Left ventricle myocardium inferior (tissue), 1 donor: Measurements from ENCODE around the gene INO80. TPM values are rescaled to one million over a fixed set of nuclear protein-coding genes. Genes with fewer than 3 reads are reported as not detected.
A peak's percentile ranks its signal among the peaks of the same experiment; 100 is the strongest.

Experiments
- DNase-seq: peaks from one replicate; pipeline ENCODE4 v3.0.0-alpha.2; 2020
- H3K27ac ChIP-seq: fragments of 200-600 bp; replicated peaks from 2 replicates; pipeline ENCODE4 v1.8.0; 2021
- H3K27me3 ChIP-seq: fragments of 200-600 bp; 2 replicates; pipeline ENCODE4 v1.8.0; 2021; ENCODE audit warnings: low read depth
- H3K36me3 ChIP-seq: fragments of 200-600 bp; 2 replicates; pipeline ENCODE4 v1.8.0; 2021
- H3K4me1 ChIP-seq: fragments of 200-600 bp; 2 replicates; pipeline ENCODE4 v1.8.0; 2021
- H3K4me3 ChIP-seq: fragments of 200-600 bp; 2 replicates; pipeline ENCODE4 v1.8.0; 2021; ENCODE audit warnings: mild to moderate bottlenecking, moderate library complexity
- H3K9me3 ChIP-seq: fragments of 200-600 bp; replicated peaks from 2 replicates; pipeline ENCODE4 v1.8.0; 2021
- CTCF ChIP-seq: fragments of 200-600 bp; IDR thresholded peaks from 2 replicates; pipeline ENCODE4 v1.8.0; 2021; ENCODE audit warnings: antibody characterized with exemption, mild to moderate bottlenecking, borderline replicate concordance
- intact Hi-C: fragments of 100-400 bp; cut with micrococcal nuclease; formaldehyde crosslinking; loops from one replicate; pipeline ENCODE4 v1.11.0; 2022
- total RNA-seq: library from RNA; stranded (reverse); fragmentation: NEBNext Ultra II Directional; extraction: Animal tissue kit (Norgen Biotek cat#: 25700); gene quantifications from one replicate; pipeline ENCODE4 v1.2.1, GENCODE V29; 2021
- donor health status: DM: no; HTN: yes; CAD: no; lungs with severe emphysema.

Gene INO80
- total RNA-seq, 1 donor from 2014 or later, result 8.6 TPM

DNA sequence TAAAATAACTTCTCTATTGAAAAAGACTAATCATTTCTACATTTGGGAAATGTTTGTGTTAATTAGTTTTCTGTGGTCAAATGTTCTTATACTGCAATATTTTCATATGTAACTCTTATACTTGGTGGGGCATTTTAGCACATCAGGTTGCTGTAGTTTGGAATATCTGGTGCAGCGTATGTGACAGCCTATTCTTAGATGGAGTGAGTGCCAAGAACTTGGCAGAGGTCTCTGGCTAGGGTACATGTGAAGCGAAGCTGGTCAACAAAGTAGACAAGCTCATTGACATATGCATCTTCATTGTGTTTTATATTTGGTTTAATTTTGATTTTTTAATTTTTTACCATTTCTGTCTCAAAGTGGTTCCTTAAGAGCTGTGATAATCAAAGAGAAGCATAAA lies 109.6 kb downstream of the INO80 start:
- no peak for TF ChIP-seq CTCF
- intact Hi-C loops, result no loop called here

DNA sequence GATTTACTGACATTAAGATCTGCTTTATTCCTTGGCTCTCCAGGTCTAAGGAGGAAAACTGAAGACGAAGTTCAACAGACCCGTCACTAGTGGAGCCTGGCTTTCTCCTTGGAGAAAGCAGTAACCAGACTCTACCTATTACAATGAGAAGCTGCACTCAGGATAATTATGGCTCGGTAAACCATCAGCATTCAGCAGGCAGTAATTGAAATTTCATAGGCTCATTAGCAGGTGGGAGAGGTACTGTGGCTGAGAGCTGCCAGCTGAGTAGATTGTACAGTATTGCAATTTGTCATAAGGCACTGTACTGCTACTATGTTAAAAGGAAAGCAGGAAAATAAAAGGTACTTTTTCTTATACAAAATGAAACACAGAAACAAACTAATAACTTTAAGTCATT lies 111.6 kb downstream of the INO80 start:
- TF ChIP-seq CTCF, result no peak
- intact Hi-C loops, result no loop called here
- peaks cover 34% of the 10 kb centered on the region for H3K36me3 ChIP-seq
- no peak for DNase-seq
- peaks cover 19% of the 10 kb centered on the region for H3K4me1 ChIP-seq
- H3K27ac ChIP-seq, result no peak overlapping the region
- H3K27me3 ChIP-seq, result no peaks in the 10 kb centered on the region
- no peaks in the 10 kb centered on the region for H3K9me3 ChIP-seq
- H3K4me3 ChIP-seq, result no peak overlapping the region

More for the DNA sequence above, 109.6 kb downstream of the INO80 start:
- Histone ChIP-seq H3K4me3 (no peak overlapping the region), H3K9me3 (no peaks in the 10 kb centered on the region), H3K4me1 (peaks cover 24% of the 10 kb centered on the region), H3K27me3 (no peaks in the 10 kb centered on the region), H3K36me3 (peaks cover 32% of the 10 kb centered on the region), H3K27ac (peak overlapping the region; percentile 42)
- DNase-seq, result no peak

DNA sequence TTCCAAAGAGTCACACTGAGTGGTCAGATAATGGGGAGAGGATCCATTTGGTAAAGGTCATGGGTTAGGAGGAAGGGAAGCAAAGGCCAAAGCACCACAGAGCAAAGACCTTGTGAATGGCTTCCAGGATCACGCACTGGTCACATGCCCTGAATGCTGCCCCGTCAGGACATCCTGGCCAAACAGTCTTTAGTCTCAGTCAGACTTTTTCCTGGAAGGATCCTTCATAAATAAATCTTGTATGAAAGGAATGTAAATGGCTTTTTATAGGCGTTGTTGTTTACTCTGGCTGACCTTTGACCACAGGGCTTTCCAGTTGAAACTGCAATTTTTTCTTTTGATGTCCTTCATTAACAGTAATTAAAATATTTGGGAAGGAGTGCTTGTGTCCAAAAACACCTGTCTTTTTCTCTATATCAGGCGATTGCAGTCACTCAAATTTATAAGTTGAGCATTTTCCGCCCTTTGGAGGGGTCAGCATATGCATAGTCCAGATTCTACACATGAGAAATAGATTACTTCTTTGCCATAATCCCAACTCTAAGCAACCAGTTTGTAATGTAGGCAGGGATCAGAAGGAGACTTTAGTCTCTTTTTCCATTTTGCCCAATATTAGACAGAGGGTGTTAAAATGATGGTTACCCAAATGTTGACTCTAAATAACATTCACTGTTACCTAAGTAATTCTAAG lies 114.4 kb downstream of the INO80 start:
- peaks cover 48% of the 10 kb centered on the region for H3K36me3 ChIP-seq

DNA sequence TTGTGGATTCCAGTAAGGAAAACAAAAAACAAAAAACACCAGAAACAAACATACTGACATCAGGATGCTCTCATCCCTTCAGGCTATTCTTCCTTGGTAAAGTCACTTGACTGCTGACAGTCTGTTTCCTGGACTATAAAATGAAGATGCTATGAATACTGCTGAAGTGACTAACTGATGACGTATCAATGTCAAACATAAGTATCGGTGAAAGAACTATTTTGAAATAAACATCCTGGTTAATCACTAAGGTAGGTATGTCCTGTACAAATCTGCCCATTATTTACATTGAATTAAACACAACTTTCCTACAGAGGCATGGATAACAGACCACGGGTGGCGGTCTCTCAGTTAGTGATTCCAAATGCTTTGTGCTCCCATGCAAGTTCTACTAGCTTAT lies 116.9 kb downstream of the INO80 start:
- Histone ChIP-seq H3K27me3 (no peaks in the 10 kb centered on the region), H3K27ac (no peak overlapping the region), H3K36me3 (peaks cover 58% of the 10 kb centered on the region), H3K9me3 (no peaks in the 10 kb centered on the region), H3K4me1 (peaks cover 9% of the 10 kb centered on the region), H3K4me3 (no peak overlapping the region)
- no peak for DNase-seq
- intact Hi-C loops, result no loop called here
- TF ChIP-seq CTCF, result no peak

More for the DNA sequence above, 114.4 kb downstream of the INO80 start:
- Histone ChIP-seq H3K4me1 (peaks cover 16% of the 10 kb centered on the region), H3K9me3 (no peaks in the 10 kb centered on the region), H3K4me3 (no peak overlapping the region), H3K27me3 (no peaks in the 10 kb centered on the region), H3K27ac (peak overlapping the region; percentile 15)
- no peak for DNase-seq
- intact Hi-C loops, result no loop called here
- TF ChIP-seq CTCF, result no peak

- no peak for TF ChIP-seq CTCF
- no peak overlapping the region for H3K4me3 ChIP-seq
- no peaks in the 10 kb centered on the region for H3K9me3 ChIP-seq
- no peak overlapping the region for H3K27ac ChIP-seq
- intact Hi-C loops, result no loop called here
- DNase-seq, result no peak
- H3K27me3 ChIP-seq, result no peaks in the 10 kb centered on the region
- peaks cover 70% of the 10 kb centered on the region for H3K36me3 ChIP-seq
- no peaks in the 10 kb centered on the region for H3K4me1 ChIP-seq
These were observed 120.4 kb downstream of the INO80 start for GRCh38 chr15:40995656-40996055.
